Mucosa of descending colon (tissue), 3 donors: ENCODE measurements around the gene HDC. TPM values are rescaled to one million over a fixed set of nuclear protein-coding genes. Genes with fewer than 3 reads are reported as not detected.

ENCODE experiments used
- ATAC-seq: fragments of 200-7000 bp; cut with Tn5 transposase; one replicate; pipeline ENCODE4 v1.9.1; 2020; ENCODE audit warnings: mild to moderate bottlenecking, moderate library complexity
- DNase-seq, 3 donors: peaks; one replicate each; pipeline ENCODE4 v3.0.0-alpha.2; 2020
- H3K36me3 ChIP-seq: fragments of 200-600 bp; one replicate; pipeline ENCODE4 v1.8.0; 2021; ENCODE audit warnings: low read depth, mild to moderate bottlenecking
- H3K4me1 ChIP-seq: fragments of 200-600 bp; one replicate; pipeline ENCODE4 v1.8.0; 2021; ENCODE audit warnings: low read depth, mild to moderate bottlenecking
- H3K4me3 ChIP-seq: fragments of 200-600 bp; one replicate; pipeline ENCODE4 v1.8.0; 2021; ENCODE audit warnings: mild to moderate bottlenecking
- H3K9me3 ChIP-seq: fragments of 200-600 bp; one replicate; pipeline ENCODE4 v1.8.0; 2021; ENCODE audit warnings: mild to moderate bottlenecking
- intact Hi-C, 2 donors: fragments of 100-400 bp; cut with DNase I in 1 of 2; cut with micrococcal nuclease in 1 of 2; formaldehyde crosslinking; loops; one replicate each; pipeline versions ENCODE4 v1.11.0 to v1.11.1; 2022; cut with DNase I, micrococcal nuclease
- total RNA-seq, 3 donors: library from RNA; stranded (reverse); fragmentation: NEBNext Ultra II Directional in 2 of 3; extraction: Animal tissue kit (Norgen Biotek cat#: 25700) in 2 of 3; gene quantifications; one replicate each; pipeline versions ENCODE4 v1.2.1 to v1.2.4, GENCODE V29; 2021 to 2023
- TF ChIP-seq, protein P1 (sequence below): fragments of 200-600 bp; IDR thresholded peaks from one replicate; pipeline ENCODE4 v1.8.0; 2022; ENCODE audit warnings: antibody characterized with exemption, mild to moderate bottlenecking
- donor health status: DM: no; HTN: no; CAD: no; lungs with moderate emphysema.
- donor health status: DM: no; HTN: no; CAD: no.
- donor health status: DM: no; HTN: yes; CAD: no.

The HDC gene
- total RNA-seq, 3 donors from 2014 or later: 0.52 to 5.0 (median 4.9) TPM

DNA sequence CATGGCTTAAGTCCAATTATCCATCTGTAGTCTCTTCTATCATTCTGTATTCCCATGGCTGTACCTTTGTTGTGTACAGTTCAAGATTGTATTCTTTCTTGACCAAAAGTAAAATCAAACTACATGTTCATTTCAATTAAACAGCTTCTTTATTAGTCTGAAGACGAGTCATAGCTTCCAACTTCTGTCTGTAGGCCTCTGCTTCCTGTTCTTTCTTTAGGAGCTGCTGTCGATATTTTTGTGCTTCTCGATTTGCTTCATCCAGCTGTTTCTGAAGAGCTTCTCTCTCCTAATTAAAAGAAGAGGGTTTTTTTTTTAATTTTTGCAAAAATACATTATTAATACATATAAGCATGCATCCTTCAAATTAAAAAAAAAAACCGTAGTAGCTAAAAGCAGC lies 13.0 kb upstream of the HDC start:
- Histone ChIP-seq H3K9me3 (no peaks in the 10 kb centered on the region), H3K4me1 (no peaks in the 10 kb centered on the region), H3K36me3 (no peaks in the 10 kb centered on the region), H3K4me3 (no peak overlapping the region)
- intact Hi-C loops: no loop called here
- DNase-seq (no peak), ATAC-seq (no peak)
- TF ChIP-seq, protein P1, sequence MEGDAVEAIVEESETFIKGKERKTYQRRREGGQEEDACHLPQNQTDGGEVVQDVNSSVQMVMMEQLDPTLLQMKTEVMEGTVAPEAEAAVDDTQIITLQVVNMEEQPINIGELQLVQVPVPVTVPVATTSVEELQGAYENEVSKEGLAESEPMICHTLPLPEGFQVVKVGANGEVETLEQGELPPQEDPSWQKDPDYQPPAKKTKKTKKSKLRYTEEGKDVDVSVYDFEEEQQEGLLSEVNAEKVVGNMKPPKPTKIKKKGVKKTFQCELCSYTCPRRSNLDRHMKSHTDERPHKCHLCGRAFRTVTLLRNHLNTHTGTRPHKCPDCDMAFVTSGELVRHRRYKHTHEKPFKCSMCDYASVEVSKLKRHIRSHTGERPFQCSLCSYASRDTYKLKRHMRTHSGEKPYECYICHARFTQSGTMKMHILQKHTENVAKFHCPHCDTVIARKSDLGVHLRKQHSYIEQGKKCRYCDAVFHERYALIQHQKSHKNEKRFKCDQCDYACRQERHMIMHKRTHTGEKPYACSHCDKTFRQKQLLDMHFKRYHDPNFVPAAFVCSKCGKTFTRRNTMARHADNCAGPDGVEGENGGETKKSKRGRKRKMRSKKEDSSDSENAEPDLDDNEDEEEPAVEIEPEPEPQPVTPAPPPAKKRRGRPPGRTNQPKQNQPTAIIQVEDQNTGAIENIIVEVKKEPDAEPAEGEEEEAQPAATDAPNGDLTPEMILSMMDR: no peak

DNA sequence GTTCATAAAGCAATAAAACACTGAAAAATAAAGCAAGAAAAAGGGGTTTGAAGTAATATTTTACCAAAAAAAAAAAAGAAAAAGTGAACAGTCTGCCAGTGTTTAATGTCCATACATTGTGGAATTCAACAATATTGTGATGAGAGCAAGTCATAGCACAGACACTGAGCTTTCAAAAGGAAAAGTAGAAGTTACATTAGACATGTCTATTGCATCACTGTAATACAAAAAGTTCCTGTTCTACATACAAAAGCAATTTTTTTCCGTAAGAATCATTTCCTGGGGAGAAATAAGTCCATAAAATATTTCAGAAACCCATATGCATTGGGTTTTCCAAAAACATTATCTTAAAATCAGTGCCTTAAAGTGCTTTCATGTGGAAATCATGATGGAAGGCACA lies 11.8 kb upstream of the HDC start:
- intact Hi-C loops: no loop called here
- ATAC-seq: no peak

GRCh38 chr15:50275908-50276307 lies 10.4 kb upstream of the HDC start:
- ATAC-seq: no peak
- no peak for DNase-seq
- Histone ChIP-seq H3K4me3 (no peak overlapping the region), H3K4me1 (no peaks in the 10 kb centered on the region), H3K36me3 (no peaks in the 10 kb centered on the region), H3K9me3 (no peaks in the 10 kb centered on the region)
- intact Hi-C loops: no loop called here
- TF ChIP-seq, protein P1: no peak

More for the DNA sequence above, 11.8 kb upstream of the HDC start:
- Histone ChIP-seq H3K4me1 (no peaks in the 10 kb centered on the region), H3K9me3 (no peaks in the 10 kb centered on the region), H3K36me3 (no peaks in the 10 kb centered on the region), H3K4me3 (no peak overlapping the region)
- no peak for DNase-seq
- TF ChIP-seq, protein P1: no peak

DNA sequence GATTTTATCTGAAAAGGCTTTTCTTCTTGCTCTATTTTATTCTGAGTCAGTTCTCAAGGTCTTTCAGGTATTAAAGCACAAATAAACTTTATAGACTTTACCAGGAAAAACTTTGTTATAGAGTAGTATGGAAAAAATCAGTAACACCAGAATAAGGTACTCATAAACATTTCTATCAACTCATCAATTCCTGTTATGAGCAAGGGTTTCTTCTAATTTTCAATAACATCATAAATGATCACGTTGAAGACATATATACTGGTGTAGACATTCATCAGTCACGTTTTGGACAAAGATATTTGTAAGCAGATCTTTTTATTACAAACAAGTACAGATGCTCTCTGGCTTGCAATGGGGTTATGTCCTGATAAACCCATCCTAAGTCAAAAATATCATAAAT lies 9.6 kb upstream of the HDC start:
- no peak for ATAC-seq

DNA sequence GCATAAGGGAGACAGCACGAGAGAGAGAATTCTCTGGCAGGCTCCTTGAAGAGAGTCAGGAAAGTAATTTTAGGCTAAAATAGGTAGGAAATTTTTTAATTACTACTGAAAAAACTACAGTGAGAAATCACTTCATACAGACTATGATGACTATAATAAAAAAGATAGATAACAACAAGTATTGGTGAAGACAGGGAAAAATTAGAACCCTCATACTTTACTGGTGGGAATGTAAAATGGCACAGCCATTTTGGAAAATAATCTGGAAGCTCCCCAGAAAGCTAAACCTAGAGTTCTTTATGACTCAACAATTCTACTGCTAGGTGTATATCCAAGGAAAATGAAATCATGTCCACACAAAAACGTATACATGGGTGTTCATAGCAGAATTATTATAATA lies 2.1 kb upstream of the HDC start:
- ATAC-seq (no peak), DNase-seq (no peak)
- Histone ChIP-seq H3K4me3 (no peak overlapping the region), H3K4me1 (no peaks in the 10 kb centered on the region), H3K9me3 (no peaks in the 10 kb centered on the region), H3K36me3 (no peaks in the 10 kb centered on the region)
- intact Hi-C loops: no loop called here
- TF ChIP-seq, protein P1: no peak

More for the DNA sequence above, 9.6 kb upstream of the HDC start:
- no peak overlapping the region for H3K4me3 ChIP-seq
- intact Hi-C loops: no loop called here
- H3K4me1 ChIP-seq: no peaks in the 10 kb centered on the region
- TF ChIP-seq, protein P1: no peak
- H3K9me3 ChIP-seq: no peaks in the 10 kb centered on the region
- DNase-seq: no peak
- no peaks in the 10 kb centered on the region for H3K36me3 ChIP-seq

- H3K36me3 ChIP-seq: no peaks in the 10 kb centered on the region
- DNase-seq: no peak
- H3K4me1 ChIP-seq: no peaks in the 10 kb centered on the region
- no peaks in the 10 kb centered on the region for H3K9me3 ChIP-seq
- intact Hi-C loops: no loop called here
- ATAC-seq: peak; percentile 49
- no peak overlapping the region for H3K4me3 ChIP-seq
- TF ChIP-seq, protein P1: no peak
These were observed 3.0 kb downstream of the HDC start for GRCh38 chr15:50262533-50262932.
